Measurements from ENCODE around the gene SDC4.
A peak's percentile ranks its signal among the peaks of the same experiment; 100 is the strongest.

Gene SDC4, protein sequence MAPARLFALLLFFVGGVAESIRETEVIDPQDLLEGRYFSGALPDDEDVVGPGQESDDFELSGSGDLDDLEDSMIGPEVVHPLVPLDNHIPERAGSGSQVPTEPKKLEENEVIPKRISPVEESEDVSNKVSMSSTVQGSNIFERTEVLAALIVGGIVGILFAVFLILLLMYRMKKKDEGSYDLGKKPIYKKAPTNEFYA

GRCh38 chr20:45347936-45348778 is at the start of gene SDC4:
Gene SDC4, minus strand, starts transcription at chr20:45348424. Its CDS starts 40 bp downstream, at chr20:45348384.
- DNase-seq (ENCODE audit: low read depth in 2 of 2), result peak; percentile 45 to 47

DNA sequence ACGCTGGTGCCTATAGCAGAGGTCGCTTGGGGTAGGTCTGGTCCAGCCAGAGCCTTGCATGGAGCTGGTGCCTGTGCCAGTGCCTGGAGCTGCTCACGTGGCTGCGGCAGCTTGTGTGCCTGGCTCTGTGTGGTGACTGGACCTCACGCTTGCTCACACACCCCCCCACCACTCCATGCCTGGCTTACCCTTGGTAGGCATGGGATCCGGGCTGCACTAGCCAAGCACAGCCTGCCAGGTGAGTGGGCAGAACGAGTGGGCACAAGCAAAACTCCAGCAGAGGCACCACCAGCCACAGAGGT is 46.8 kb upstream of the SDC4 start:
- no peak for DNase-seq (ENCODE audit: low read depth in 2 of 2)

DNA sequence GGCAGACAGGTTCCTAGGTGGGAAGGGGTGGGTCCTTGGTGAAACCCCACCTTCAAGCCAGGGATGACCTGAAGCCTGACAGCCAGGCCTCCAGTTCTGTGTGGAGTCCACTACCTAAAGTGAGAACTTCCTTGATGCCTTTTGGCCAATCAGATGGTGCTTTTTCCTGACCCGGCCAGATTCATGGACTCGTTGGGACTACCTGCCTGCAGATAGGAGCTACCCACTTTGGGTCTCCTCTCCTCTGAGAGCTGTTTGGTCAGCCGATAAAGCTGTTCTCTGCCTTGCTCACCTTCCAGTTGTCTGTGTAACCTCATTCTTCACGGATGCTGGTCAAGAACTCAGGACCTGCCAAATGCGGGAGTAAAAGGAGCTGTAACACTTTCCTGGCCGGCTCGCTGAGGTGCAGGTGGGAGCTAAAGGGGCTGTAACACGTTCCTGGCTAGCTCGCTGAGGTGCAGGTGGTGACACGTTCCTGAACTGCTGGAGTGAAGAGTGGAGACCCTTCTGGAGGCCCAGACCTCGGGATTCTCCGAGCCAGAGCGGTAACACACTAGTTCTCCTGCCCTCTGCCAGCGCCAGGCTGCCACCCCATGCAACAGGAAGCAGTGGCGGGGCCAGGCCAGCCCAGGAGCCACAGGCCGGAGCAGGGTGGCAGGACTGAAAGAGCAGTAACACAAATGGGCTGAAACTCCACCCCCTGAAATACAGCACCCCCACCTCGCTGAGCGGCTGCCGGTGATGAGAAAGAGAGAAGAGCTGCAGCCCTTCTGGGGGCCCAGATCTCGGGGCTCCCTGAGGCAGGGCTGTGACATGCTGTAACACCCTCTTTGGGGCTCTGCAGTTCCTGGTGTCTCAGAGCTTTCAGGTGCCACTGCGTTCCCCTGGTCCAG is 46.2 kb upstream of the SDC4 start:
- DNase-seq (ENCODE audit: low read depth in 2 of 2), result no peak

DNA sequence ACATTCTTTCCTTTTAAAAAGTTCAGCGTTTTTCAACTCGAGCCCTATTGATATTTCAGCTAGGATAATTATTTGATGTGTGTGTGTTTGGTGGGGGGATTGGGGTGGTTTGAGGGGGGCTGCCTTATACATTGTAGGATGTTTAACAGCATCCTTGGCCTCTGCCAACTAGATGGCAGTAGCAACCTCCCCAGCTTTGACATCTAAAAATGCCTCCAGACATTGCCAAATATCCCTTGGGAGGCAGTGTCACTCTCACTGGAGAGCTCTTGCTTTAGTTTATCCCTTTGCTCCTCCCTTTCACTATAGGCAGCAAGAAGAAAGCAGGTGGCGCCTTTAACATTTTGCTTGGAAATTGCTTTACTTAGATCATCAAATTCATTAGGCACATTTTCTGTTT is 44.5 kb upstream of the SDC4 start:
- no peak for DNase-seq (ENCODE audit: low read depth in 2 of 2)

- DNase-seq (ENCODE audit: low read depth in 2 of 2), result no peak
Observed at GRCh38 chr20:45391559-45391958, 43.3 kb upstream of the SDC4 start.

DNA sequence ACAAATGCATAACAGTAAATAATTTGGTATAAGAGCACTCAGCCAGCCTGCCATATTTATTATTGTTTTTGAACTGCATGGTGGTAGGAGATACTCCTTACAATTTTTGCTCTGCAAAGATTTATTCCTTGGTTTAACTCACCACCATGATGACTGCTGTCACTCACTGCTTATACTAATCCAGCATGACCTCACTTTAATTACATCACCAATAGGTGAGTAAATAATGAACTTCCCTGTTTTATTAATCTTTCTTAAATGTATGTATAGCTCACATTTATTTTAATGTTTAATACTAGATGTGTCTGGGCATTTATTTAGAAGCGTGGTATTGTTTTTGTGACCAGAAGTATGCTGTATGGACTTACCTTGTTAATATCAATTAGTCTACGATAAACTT is 42.7 kb upstream of the SDC4 start:
- no peak for DNase-seq (ENCODE audit: low read depth in 2 of 2)

GRCh38 chr20:45387274-45387673 is 39.0 kb upstream of the SDC4 start:
- DNase-seq (ENCODE audit: low read depth in 2 of 2), result no peak

DNA sequence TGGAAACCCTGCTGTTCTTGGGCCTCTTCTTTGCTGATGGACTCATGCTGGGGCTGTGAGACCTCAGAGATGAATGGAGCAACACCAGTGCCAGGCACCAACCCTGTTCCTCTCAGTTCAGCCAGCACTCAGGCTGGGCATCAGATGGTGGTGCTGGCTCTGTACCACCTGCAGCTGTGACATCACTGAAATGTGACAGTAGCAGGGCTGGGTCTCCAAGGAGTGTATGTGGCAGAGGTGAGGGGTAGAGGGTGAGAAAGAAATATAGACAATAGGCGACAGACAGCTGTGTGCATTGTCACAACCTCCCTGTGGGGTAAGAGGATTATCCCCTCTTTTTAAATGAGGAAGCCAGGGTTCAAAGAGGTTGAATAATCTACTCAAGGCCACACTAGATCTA is 30.0 kb upstream of the SDC4 start, which contains the start of gene TP53TG5:
TP53TG5 (minus strand) TSS at position 135 of the 400 bp plus-strand sequence; CDS start at position 46, 89 bp downstream.
- no peak for DNase-seq (ENCODE audit: low read depth in 2 of 2)

- no peak for DNase-seq (ENCODE audit: low read depth in 2 of 2)
Observed at GRCh38 chr20:45377269-45377668, 29.0 kb upstream of the SDC4 start.

GRCh38 chr20:45374966-45375365 is 26.7 kb upstream of the SDC4 start:
- DNase-seq (ENCODE audit: low read depth in 2 of 2), result no peak

GRCh38 chr20:45374101-45374467 is 25.9 kb upstream of the SDC4 start:
- DNase-seq (ENCODE audit: low read depth in 2 of 2), result no peak

DNA sequence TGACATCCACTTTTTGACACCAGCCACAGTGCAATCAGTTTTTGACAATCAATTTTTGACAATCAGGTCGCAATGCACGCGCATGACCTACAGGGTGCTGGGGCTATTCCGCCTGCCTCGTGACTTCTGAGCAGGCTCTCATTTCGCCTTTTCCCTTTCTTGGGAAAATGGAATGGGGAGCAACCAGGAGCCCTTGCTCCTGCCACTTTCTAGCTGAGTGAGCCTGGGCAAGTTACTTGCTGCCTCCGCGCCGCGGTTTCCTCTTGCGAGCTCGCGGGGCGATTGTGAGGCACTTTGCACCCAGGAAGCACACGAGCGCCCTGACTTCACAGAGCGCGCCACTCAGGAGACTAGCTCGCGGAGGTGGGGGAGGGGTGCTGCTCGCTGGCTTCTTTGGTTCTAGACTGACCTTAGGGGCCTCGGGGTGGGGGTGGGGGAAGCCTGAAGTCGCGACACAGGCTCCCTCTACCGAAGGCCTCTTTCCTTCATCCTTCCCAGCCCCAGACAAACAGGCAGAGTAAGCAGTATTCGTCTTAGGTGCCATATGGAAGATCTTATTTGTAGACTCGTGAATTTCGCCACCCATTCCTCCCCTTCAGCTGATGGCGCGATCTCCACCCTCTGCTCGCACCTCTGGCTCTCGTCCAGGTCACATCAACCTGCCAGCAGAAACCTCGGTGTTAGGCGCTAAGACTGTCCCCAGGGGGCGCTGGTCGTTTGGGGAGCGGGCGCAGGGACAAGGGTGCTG is 25.3 kb upstream of the SDC4 start:
- DNase-seq (ENCODE audit: low read depth in 2 of 2), result peak; percentile 76 to 84

DNA sequence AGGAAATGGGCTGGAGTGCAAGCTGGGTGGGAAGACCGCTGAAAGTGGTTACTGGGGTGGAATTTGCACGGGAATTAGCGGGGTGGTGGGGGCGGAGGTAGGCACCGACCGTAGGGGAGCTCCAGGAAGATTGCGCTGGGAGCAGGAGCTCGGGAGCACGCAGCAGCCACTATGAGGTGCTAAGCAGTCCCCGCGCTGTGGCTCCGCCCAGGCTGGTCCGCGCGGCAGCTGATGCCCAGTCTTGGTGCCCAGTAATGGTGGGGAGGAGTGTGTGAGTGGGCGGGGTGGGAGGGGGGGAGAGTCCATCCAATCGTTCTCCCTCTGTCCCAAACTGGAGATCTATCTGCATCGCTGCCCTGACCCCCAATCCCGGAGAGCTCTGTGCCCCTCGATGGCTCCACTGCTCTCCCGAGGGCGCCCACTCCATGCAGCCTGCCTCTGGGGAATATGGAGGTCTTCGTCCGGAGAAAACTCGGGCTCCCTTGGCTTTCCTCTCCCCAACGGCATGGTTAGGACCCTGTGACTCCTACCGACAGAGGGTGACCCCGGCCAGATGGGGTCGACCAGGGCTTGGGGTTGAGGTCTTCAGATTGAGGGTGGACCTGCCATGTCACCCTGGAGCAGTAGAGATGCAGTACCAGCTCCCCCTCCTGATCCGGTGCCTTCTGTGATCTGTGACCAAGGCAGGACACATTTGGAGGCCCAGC is 24.6 kb upstream of the SDC4 start:
- DNase-seq (ENCODE audit: low read depth in 2 of 2), result no peak

DNA sequence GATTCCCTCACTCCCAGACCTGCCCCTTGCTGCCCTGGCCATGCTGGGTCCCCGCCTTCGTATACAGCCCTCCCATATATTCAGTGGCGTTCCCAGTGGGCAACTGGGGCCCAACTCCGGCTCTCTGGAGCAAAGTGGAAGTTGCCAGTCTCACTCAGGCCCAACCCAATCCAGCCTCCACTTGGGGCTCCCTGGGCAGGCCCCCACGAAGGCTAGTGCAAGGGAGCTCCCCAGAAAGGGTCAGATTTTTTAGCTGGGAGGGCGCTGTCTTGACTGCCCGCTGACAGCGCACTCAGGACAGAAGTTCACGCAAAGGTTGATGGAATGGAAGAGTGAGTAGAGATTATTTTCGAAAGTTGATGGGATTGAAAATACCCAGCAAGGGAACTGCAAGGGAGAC is 24.0 kb upstream of the SDC4 start:
- no peak for DNase-seq (ENCODE audit: low read depth in 2 of 2)

GRCh38 chr20:45370571-45371160 is 22.4 kb upstream of the SDC4 start:
- no peak for DNase-seq (ENCODE audit: low read depth in 2 of 2)

DNA sequence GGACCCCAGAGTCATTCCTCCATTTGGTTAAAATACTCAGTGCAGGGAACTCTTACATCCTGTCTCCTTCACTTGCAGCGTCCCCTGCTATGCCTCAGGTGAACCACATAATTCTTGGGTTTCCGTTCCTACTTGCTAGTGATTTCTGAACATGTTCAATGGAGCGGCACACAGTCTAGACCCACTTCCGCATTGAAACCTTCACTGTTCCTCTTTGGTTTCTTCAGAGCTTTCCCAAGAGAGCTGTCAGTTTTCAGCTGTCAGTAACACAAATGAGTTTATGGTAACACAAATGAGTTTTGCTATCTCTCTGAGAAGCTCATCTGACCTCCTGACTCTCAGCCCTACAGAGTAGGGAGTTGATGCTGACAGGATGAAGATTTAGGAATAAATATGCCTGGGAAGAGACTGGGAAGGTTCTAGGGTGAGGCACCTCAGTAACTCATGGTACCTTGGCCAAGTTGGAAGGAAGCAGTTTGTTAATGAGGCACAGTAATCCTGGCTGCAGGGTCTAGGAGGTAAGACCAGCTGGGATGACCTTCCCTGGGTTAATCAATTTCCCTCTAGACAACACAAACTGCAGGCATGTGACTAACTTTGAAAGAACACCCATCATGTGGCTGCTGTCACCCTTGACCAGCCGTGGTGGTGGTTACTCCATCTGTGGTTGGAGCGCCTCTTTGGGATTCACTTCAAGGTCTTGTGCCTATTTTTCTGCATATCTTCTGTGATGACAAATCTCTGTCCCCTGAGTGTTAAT is 20.2 kb upstream of the SDC4 start:
- DNase-seq (ENCODE audit: low read depth in 2 of 2), result no peak

GRCh38 chr20:45367126-45367525 is 18.9 kb upstream of the SDC4 start:
- no peak for DNase-seq (ENCODE audit: low read depth in 2 of 2)

DNA sequence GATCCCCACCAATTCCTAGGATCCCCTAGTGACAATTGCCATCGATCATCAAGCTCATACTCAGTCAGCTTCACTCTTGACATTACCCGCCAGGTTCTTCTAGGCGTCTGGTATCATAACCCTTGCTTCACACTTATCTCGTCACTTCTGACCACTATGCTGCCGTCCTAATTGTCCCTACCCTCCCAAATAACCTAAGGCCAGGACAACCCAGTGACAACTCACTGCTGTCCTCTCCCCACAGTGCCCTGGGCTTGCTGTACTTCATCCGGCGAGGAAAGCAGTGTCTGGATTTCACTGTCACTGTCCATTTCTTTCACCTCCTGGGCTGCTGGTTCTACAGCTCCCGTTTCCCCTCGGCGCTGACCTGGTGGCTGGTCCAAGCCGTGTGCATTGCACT is 18.4 kb upstream of the SDC4 start:
- no peak for DNase-seq (ENCODE audit: low read depth in 2 of 2)

DNA sequence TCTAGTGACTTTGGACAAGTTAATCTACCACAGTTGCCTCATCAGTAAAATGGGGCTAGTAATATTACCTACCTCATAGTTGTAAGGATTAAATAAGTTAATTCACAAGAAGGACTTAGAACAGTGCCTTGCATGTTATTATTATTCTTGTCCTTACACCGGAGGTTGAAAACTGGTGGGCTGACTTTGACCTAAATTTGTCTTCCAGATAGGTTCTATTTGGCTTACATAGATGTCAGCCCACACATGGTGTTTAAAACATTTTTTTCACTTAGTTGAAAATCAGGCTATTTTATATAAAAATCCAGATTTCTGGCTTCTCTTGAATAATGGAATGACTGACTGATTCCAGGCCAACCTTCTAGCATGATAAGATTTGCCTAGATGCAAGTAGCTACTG is 18.0 kb upstream of the SDC4 start:
- DNase-seq (ENCODE audit: low read depth in 2 of 2), result no peak

DNA sequence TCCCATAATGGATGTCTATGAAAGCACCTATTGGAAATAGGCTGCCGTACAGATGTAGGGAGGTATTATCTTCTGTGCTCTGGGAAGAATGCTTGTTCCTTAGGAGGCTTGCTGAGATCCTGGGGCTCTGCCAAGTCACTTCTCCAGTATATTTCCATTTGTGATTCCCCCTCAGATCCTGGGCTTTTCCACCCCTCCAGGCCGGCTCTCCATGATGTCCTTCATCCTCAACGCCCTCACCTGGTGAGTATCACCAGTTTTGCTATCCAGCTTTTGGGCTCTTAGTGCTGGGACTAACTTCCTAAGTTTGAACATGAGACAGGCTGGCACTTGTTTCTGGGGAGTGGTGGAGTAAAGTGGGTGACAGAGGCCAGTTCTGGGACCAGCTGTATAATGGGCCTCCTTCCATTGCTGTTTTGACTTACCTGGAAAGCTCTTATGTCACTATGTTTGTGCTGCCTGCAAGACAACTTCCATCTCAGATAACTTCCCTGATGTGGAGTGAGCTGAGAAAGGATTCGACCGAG is 17.3 kb upstream of the SDC4 start:
- DNase-seq (ENCODE audit: low read depth in 2 of 2), result no peak

All from stimulated activated CD4-positive, alpha-beta T cell treated with anti-CD3 and anti-CD28 coated beads, Interleukin-1b, Interleukin-23, amount 100 ng/mL, for 1 hour (primary cell).